ENCODE measurements around the gene LGALS12.

LGALS12 gene

DNA sequence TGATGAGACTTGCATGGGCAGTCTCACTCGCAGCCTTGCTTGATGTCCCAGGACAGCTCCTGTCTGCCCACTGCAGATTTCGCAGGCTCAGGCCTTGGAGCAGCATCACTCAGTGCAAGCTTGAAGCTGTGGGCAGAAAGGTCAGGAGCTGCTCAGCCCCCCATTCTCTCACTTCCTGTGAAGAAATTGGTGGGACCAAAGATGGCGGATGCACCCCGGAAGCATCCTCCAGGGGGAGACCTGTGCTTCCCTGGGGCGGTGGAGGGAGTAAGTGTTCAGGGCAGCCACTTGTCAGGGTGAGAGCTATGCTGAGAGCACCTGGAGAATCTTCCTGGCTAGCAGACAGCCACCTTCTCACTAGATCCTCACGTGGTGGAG, 46.0 kb downstream of the LGALS12 start:
- no peak for DNase-seq (ENCODE audit: insufficient read length, low spot score)
- no peak for FAIRE-seq
- TF ChIP-seq POLR2A (IDR thresholded peaks at IDR 0.05; ENCODE audit: low read depth, low read length): no peak

DNA sequence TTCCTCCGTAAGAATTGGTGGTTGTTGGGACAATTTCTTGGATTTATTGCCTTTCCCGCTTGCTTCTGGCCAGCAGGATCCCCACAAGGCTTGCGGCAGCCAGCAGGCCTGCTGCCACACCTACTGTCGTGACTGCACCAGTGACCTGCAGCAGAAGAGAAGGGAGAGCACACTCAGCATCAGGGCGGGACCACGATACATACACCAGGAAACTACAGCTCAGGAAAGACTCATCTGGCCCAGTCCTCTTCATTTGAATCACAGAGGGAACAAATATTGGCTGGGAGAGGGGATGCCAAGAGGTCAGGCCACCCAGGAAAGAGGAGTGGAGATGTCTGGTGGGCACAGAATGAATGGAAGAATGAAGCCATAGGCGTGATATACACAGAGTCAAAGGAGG, 47.0 kb downstream of the LGALS12 start:
- TF ChIP-seq POLR2A (IDR thresholded peaks at IDR 0.05; ENCODE audit: low read depth, low read length): no peak
- DNase-seq (ENCODE audit: insufficient read length, low spot score) (no peak), FAIRE-seq (no peak)

DNA sequence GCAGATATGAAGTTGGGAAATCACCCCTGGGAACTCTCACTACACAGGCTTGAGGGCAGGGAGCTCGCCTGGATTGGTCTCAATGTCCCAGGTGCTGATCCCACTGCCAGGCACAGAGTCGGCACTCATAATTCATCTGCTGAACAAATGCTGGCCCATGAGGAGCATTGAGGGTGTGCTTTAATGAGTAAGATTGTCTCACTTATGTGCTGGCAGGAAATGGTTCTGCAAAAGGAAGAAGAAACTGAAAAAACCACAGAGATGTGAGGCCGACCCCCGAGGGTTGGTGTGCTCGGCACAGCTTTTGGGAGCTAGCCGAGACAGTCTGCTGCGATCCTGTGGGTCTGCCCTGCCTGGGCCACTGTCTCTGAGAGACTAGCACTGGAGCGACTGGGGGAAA, 47.9 kb downstream of the LGALS12 start:
- DNase-seq (ENCODE audit: insufficient read length, low spot score) (no peak), FAIRE-seq (no peak)
- no peak for TF ChIP-seq POLR2A (IDR thresholded peaks at IDR 0.05; ENCODE audit: low read depth, low read length)

DNA sequence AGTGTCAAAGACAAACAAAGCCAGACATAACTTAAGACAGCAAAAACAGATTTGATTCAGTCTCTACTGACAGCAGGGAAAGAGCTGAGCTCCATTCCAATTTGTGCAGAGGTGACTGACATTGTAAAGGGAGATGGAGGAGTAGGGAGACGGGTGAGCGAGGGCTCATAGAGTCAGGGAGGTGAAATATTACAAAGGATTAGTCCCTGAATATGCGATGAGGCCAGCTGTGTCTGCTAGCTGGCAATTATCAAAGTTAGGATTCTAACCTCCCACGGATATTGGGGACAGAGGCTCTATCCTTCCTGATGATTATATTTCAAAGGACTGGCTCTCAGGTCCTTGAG, 49.0 kb downstream of the LGALS12 start:
- DNase-seq (ENCODE audit: insufficient read length, low spot score) (no peak), FAIRE-seq (no peak)
- no peak for TF ChIP-seq POLR2A (IDR thresholded peaks at IDR 0.05; ENCODE audit: low read depth, low read length)

DNA sequence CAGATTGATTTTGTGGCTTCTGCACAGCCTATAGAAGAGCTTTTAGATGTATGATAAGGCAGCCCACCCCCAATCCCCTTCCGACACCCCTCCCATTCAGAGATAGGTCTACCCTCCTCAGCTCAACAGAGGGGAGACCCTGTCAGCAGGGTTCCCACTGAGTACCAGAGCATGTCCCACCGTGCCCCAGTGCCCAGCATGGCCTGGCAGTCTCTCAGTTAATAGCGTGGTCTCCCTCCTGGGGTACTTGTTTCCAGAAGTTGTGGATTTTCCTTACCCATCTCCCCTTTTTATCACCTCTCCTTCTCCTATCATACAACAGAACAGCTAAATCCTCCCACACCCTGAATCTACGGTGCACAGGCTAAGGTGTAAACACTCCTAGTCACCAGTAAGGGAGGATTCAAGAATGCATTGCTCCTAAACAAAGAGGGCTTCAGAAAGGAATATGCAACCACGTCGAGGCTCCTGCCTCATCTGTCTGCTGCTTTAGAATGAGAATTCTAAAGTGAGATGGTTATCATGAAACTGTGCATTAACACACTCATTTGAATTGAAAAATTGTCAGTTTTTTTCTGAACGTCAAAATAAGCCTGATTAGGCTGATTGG, 50.6 kb downstream of the LGALS12 start:
- DNase-seq (ENCODE audit: insufficient read length, low spot score) (no peak), FAIRE-seq (no peak)
- no peak for TF ChIP-seq POLR2A (IDR thresholded peaks at IDR 0.05; ENCODE audit: low read depth, low read length)

DNA sequence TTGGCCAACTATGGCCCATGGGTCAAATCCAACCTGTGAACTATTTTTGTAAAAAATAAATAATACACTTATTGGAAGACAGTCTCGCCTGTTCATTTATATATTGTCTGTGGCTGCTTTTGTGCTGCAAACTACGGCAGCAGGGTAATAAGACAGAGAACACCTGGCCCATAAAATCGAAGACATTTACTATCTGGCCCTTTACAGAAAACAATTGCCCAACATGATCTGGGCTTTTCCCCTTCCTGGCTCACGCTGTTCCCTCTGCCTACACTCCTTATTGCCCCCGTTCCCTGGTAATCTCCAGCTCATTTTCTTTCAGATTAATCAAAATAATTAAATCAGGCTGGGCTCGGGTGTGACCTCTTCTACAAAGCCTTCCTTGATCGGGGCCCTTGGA, 51.7 kb downstream of the LGALS12 start:
- DNase-seq (ENCODE audit: insufficient read length, low spot score): no peak
- no peak for TF ChIP-seq POLR2A (IDR thresholded peaks at IDR 0.05; ENCODE audit: low read depth, low read length)

DNA sequence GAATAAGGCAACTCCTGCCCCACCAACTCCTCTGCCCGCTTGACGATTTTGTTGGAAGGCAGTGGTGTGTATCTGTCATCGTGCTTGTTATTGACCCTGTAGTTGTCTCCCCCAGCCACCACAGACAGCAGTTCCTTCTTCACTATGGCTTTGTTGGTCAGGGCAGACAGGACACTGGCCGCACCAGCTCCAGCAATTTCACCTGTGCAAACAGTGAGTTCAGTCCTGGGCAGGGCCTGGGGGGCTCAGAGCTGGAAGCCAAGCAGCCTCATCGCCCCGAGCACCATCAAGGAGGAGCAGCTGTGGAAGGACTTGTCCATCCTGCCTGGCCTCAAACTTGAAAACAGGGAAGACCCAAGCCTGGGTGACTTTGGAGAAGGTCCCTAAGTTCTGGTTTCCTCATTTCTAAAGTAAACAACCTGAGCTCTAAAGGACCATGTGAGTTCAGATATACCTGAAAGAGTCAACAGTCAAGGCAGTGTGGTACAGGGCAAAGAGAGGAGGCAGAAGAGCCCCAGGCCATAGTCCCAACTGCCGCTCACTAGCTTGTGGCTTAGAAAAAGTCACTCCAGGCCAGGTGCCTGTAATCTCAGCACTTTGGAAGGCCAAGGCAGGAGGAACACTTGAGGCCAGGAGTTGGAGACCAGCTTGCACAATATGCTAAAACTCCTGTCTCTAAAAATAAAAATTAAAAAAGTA, 52.7 kb downstream of the LGALS12 start:
- no peak for DNase-seq (ENCODE audit: insufficient read length, low spot score)
- FAIRE-seq: no peak
- no peak for TF ChIP-seq POLR2A (IDR thresholded peaks at IDR 0.05; ENCODE audit: low read depth, low read length)

More for the DNA sequence above, 51.7 kb downstream of the LGALS12 start:
- no peak for FAIRE-seq

DNA sequence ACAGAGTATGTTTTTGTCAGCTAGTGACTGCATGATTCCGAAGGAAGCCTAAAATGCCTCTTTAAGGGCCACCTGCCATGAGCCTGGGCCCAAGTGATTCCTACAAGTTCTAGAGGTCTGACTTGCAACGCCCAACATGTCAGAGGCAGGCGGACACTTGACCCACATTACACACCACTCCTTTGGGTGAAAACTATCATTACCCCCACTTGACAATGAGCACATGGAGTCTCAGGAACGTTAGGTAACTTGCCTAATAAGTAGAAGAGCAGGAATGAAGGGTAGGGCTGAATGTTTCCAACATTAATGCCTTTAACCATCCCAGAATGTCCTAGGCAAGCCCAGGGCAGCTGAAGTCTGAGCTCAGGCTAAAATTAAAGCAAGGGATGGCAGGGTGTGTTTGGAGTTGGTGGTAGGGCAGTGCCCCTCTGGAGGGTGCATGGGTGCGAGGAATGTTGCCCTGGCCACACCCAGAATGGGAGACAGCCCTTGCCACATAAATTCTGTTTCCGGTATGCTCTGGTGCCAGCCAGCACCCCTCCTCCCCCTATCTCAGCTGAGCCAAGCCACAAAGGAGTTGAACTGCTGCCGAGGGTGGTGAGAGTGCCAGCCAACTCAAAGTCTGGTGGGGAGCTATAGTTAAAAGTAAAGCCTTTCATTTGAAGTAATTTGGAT, 54.8 kb downstream of the LGALS12 start:
- FAIRE-seq (no peak), DNase-seq (ENCODE audit: insufficient read length, low spot score) (peak; percentile 59)
- TF ChIP-seq POLR2A (IDR thresholded peaks at IDR 0.05; ENCODE audit: low read depth, low read length): no peak

DNA sequence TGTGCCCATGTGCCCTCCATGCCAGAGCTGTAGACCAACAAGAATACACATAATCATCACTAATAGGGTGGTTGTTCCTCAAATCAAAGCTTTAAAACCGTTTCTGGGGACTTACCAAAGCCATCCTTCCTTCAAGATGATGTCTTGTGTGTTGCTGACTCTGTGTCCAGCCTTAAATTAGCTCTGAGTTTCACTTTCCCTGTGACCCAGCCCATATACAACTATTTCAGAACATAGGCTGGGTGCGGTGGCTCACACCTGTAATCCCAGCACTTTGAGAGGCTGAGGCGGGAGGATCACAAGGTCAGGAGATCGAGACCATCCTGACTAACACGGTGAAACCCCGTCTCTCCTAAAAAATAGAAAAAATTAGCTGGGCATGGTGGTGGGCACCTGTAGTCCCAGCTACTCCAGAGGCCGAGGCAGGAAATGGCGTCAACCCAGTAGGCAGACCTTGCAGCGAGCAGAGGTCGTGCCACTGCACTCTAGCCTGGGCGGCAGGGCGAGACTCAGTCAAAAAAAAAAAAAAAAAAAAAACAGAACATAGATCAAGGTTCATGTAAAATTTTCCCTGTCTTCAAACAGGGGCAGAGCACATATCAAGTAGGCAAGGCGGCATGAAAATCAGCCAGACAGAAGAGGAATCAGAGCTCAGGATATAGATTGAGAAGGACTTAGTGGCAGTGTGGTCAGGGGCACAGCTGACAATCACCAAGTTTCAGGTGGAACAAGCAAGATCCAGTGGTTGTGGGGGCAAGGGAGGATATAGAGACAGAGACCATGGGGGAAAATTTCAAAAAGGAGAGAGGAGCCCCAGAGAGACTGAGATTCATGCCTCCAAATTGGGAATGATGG, 57.5 kb downstream of the LGALS12 start, which contains the start of gene PLAAT2:
Gene PLAAT2 (minus strand): TSS at position 179 of the 855 bp plus-strand sequence. CDS start 55 bp downstream, at position 124.
- no peak for TF ChIP-seq POLR2A (IDR thresholded peaks at IDR 0.05; ENCODE audit: low read depth, low read length)
- FAIRE-seq: no peak
- no peak for DNase-seq (ENCODE audit: insufficient read length, low spot score)

DNA sequence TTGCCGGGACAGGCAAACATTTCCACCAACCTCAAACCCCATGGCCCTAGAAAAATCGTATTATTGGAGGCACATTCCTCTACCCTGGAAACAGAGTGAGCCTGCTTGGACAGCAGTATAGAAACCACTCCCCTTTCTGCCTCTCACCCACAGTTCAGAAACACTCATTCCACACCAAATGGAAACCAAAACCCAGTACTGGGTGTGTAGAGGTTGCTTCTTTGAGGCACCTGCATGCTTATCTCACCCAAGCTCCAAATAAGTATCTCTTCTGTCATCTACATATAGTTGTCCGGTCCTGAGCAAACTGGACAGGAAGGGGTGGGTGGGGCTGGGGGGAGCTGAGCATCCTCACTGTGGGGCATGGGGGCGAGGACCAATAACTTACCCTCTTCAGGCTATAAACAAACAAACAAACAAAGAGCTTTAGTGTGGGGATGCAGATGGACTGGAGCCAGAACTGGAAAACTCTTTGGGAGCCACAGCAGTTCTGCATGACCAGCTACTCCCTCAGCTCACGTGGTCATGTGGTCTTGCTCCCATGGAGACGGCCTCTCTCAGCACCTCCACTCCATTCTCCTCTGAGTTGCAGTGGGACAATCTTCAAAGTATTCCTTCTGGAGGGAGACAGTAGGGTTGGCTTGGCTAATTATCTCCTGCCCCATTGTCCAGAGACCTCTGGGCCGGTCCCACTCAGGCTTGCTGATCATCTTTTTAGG, 58.3 kb downstream of the LGALS12 start:
- FAIRE-seq (no peak), DNase-seq (ENCODE audit: insufficient read length, low spot score) (no peak)
- TF ChIP-seq POLR2A (IDR thresholded peaks at IDR 0.05; ENCODE audit: low read depth, low read length): no peak

DNA sequence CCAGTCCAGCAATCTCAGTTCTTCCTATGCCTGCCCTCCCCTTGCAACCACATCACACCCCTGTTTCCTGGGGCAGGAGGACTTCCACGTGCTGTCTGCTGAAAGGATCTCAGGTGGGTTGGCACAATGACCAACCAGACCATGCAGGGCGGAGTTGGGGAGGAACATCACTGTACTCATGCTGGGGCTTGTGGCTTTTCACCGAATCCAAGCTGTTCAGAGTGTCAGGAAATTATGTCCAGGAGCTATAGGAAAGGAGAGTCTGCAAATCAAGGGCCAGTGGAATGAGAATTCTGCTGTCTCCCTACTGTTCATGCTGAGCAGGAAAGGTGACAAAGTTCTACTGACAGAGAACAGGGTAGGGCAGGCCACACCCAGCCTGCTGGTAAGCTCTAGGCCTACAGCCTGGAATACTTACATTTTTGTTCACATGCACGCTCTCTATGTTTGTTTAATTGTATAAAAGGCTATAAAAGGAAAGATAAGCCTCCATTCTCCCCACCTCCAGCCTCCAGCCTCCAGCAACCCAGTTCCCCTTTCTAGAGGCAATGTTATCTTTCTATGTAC, 59.0 kb downstream of the LGALS12 start:
- no peak for DNase-seq (ENCODE audit: insufficient read length, low spot score)
- no peak for TF ChIP-seq POLR2A (IDR thresholded peaks at IDR 0.05; ENCODE audit: low read depth, low read length)
- FAIRE-seq: no peak
